Hepatocyte (in vitro differentiated cells): ENCODE measurements around the gene BCAR1. TPM values are rescaled to one million over a fixed set of nuclear protein-coding genes. Genes with fewer than 3 reads are reported as not detected.
"Not testable (repeated sequence)": the region's sequence is repeated elsewhere in the genome, so short reads cannot be mapped to it uniquely, and the experiment has no call there.

ENCODE experiments used
- DNase-seq: peaks from one replicate; pipeline ENCODE4 v3.0.0-alpha.2; 2016; ENCODE audit warnings: low spot score
- H2AFZ ChIP-seq: fragments of 200-600 bp; sonication (generic); 2 replicates; pipeline ENCODE4 v1.6.0; 2016; ENCODE audit warnings: antibody characterized with exemption, mild to moderate bottlenecking
- H3K27ac ChIP-seq: fragments of 200-600 bp; sonication (generic); 2 replicates; pipeline ENCODE4 v1.5.1; 2016; ENCODE audit warnings: mild to moderate bottlenecking
- H3K27me3 ChIP-seq: fragments of 200-600 bp; sonication (generic); 2 replicates; pipeline ENCODE4 v1.6.1; 2016
- H3K36me3 ChIP-seq: fragments of 200-600 bp; sonication (generic); replicated peaks from 2 replicates; pipeline ENCODE4 v1.5.1; 2016; ENCODE audit warnings: low read depth; ENCODE audit not compliant: insufficient read depth
- H3K4me1 ChIP-seq: fragments of 200-600 bp; sonication (generic); 2 replicates; pipeline ENCODE4 v1.5.1; 2016; ENCODE audit warnings: mild to moderate bottlenecking, moderate library complexity; ENCODE audit not compliant: insufficient read depth
- H3K4me2 ChIP-seq: fragments of 200-600 bp; sonication (generic); 2 replicates; pipeline ENCODE4 v1.6.0; 2016
- H3K4me3 ChIP-seq: fragments of 200-600 bp; sonication (generic); 2 replicates; pipeline ENCODE4 v1.5.1; 2016; ENCODE audit warnings: mild to moderate bottlenecking
- H3K79me2 ChIP-seq: fragments of 200-600 bp; sonication (generic); 2 replicates; pipeline ENCODE4 v1.6.0; 2017; ENCODE audit warnings: mild to moderate bottlenecking
- H3K9me2 ChIP-seq: fragments of 200-600 bp; sonication (generic); replicated peaks from 2 replicates; pipeline ENCODE4 v1.6.0; 2017; ENCODE audit warnings: mild to moderate bottlenecking; ENCODE audit not compliant: insufficient read depth
- H3K9me3 ChIP-seq: fragments of 200-600 bp; sonication (generic); 2 replicates; pipeline ENCODE4 v1.5.1; 2016; ENCODE audit warnings: low read depth, mild to moderate bottlenecking
- H4K20me1 ChIP-seq: fragments of 200-600 bp; sonication (generic); 2 replicates; pipeline ENCODE4 v1.6.0; 2016; ENCODE audit warnings: mild to moderate bottlenecking; ENCODE audit not compliant: insufficient read depth, poor library complexity, severe bottlenecking
- CTCF ChIP-seq: fragments of 200-600 bp; sonication (generic); IDR thresholded peaks from 2 replicates; pipeline ENCODE4 v1.5.1; 2016; ENCODE audit warnings: antibody characterized with exemption, mild to moderate bottlenecking; ENCODE audit not compliant: poor library complexity
- EZH2 ChIP-seq: fragments of 200-600 bp; sonication (generic); IDR thresholded peaks from 2 replicates; pipeline ENCODE4 v1.6.1; 2016; ENCODE audit warnings: antibody characterized with exemption, mild to moderate bottlenecking, borderline replicate concordance
- EZH2phosphoT487 ChIP-seq: fragments of 200-600 bp; sonication (generic); IDR thresholded peaks from one replicate; pipeline ENCODE4 v1.6.1; 2018; ENCODE audit warnings: antibody characterized with exemption, mild to moderate bottlenecking, low read depth, moderate library complexity; ENCODE audit not compliant: unreplicated experiment, severe bottlenecking
- WGBS: methylation state at CpG from one replicate; pipeline ENCODE4 v1.1.6; 2016; ENCODE audit warnings: low lambda C conversion rate; ENCODE audit errors: missing lambda C conversion rate; 5-methylcytosine and 5-hydroxymethylcytosine counted together
- polyA plus RNA-seq: library from polyadenylated mRNA; unstranded; fragments of >200 nt; fragmentation: Nextera tagmentation; extraction: Ambion mirVana; gene quantifications from 2 replicates; pipeline ENCODE4 v1.2.1, GENCODE V29; 2016
- total RNA-seq: library from RNA; depleted of rRNA; stranded (reverse); fragments of >200 nt; gene quantifications from 2 replicates; pipeline ENCODE4 v1.2.3, GENCODE V29; 2014

Gene BCAR1
- total and polyA plus RNA-seq, 2 experiments from 2014 or later: 77.3 to 112 TPM

GRCh38 chr16:75225678-75226515 lies 25.5 kb downstream of the BCAR1 start:
- no peaks in the 10 kb centered on the region for H3K4me1 ChIP-seq
- DNase-seq: no peak
- WGBS: 94% methylated on average over 18 of the region's 26 CpGs

GRCh38 chr16:75225092-75225491 lies 26.3 kb downstream of the BCAR1 start:
- TF ChIP-seq EZH2 (no peak), EZH2phosphoT487 (no peak), CTCF (no peak)
- WGBS: 72% methylated on average over 10 of the region's 12 CpGs
- DNase-seq: no peak
- no peak overlapping the region for H3K4me3 ChIP-seq
- no peak overlapping the region for H3K4me2 ChIP-seq
- no peaks in the 10 kb centered on the region for H4K20me1 ChIP-seq
- no peaks in the 10 kb centered on the region for H3K4me1 ChIP-seq
- no peaks in the 10 kb centered on the region for H3K36me3 ChIP-seq
- H3K79me2 ChIP-seq: no peaks in the 10 kb centered on the region
- H2AFZ ChIP-seq: no peak overlapping the region
- H3K9me2 ChIP-seq: no peaks in the 10 kb centered on the region
- no peak overlapping the region for H3K27ac ChIP-seq
- H3K27me3 ChIP-seq: no peaks in the 10 kb centered on the region
- H3K9me3 ChIP-seq: no peaks in the 10 kb centered on the region

More at GRCh38 chr16:75225678-75226515, 25.5 kb downstream of the BCAR1 start:
- H3K36me3 ChIP-seq: no peaks in the 10 kb centered on the region
- H3K79me2 ChIP-seq: no peaks in the 10 kb centered on the region
- H2AFZ ChIP-seq: no peak overlapping the region
- no peak overlapping the region for H3K4me3 ChIP-seq
- no peak overlapping the region for H3K27ac ChIP-seq
- TF ChIP-seq EZH2 (no peak), CTCF (no peak), EZH2phosphoT487 (no peak)
- no peaks in the 10 kb centered on the region for H3K27me3 ChIP-seq
- H3K4me2 ChIP-seq: no peak overlapping the region
- no peaks in the 10 kb centered on the region for H4K20me1 ChIP-seq
- H3K9me2 ChIP-seq: no peaks in the 10 kb centered on the region
- no peaks in the 10 kb centered on the region for H3K9me3 ChIP-seq

GRCh38 chr16:75224306-75225082 lies 26.9 kb downstream of the BCAR1 start:
- Histone ChIP-seq H3K27ac (no peak overlapping the region), H3K4me1 (no peaks in the 10 kb centered on the region), H3K36me3 (no peaks in the 10 kb centered on the region), H3K9me3 (no peaks in the 10 kb centered on the region), H4K20me1 (no peaks in the 10 kb centered on the region), H3K27me3 (no peaks in the 10 kb centered on the region), H3K4me3 (no peak overlapping the region), H3K79me2 (no peaks in the 10 kb centered on the region), H3K4me2 (no peak overlapping the region), H2AFZ (no peak overlapping the region), H3K9me2 (no peaks in the 10 kb centered on the region)
- 91% methylated on average over 20 of the region's 20 CpGs for WGBS
- no peak for DNase-seq
- TF ChIP-seq EZH2phosphoT487 (no peak), EZH2 (no peak), CTCF (no peak)

- not testable (repeated sequence) for H3K4me2 ChIP-seq, H3K79me2 ChIP-seq, H3K4me3 ChIP-seq, H3K4me1 ChIP-seq, H3K27me3 ChIP-seq, H3K9me2 ChIP-seq, H4K20me1 ChIP-seq, H3K27ac ChIP-seq, DNase-seq, H3K36me3 ChIP-seq, H2AFZ ChIP-seq, H3K9me3 ChIP-seq
- 90% methylated on average over 2 of the region's 20 CpGs for WGBS
Measured at GRCh38 chr16:75223129-75223528, 28.3 kb downstream of the BCAR1 start.
